ENCODE results near the gene ZBED5.
A peak's percentile ranks its signal among the peaks of the same experiment; 100 is the strongest.
"Not testable (repeated sequence)": the region's sequence is repeated elsewhere in the genome, so short reads cannot be mapped to it uniquely, and the experiment has no call there.

Gene ZBED5

DNA sequence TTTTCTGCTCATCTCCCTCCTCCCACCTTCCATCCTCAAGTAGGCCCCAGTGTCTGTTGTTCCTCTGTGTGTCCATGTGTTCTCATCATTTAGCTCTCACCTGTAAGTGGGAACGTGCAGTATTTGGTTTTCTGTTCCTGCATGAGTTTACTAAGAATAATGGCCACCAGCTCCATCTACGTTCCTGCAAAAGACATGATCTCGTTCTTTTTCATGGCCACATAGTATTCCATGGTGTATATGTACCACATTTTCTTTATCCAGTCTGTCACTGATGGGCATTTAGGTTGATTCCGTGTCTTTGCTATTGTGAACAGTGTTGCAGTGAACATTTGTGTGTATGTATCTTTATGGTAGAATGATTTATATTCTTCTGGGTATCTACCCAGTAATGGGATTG, 21.0 kb downstream of the ZBED5 start:
- DNase-seq, result not testable (repeated sequence)

DNA sequence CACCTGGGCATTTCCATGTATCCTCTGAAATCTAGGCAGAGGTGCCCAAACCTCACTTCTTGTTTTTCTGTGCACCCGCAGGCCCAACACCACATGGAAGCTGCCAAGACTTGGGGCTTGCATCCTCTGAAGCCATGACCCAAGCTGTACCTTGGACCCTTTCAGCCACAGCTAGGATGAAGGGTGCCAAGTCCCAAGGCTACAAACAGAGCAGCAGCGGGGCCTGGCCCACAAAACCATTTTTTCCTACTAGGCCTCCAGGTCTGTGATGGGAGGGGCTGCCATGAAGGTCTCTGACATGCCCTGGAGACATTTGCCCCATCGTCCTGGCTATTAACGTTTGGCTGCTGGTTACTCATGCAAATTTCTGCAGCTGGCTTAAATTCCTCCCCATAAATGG, 28.7 kb downstream of the ZBED5 start:
- DNase-seq, result no peak

DNA sequence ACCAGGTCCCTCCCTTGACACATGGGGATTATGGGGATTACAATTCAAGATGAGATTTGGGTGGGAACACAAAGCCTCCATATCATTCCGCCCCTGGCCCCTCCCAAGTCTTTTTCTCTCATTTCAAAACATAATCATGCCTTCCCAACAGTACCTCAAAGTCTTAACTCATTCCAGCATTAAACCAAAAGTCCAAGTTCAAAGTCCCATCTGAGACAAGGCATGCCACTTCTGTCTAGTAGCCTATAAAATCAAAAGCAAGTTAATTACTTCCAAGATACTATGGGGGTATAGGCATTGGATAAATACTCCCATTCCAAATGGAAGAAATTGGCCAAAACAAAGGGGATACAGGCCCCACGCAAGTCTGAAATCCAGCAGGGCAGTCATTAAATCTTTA, 29.5 kb downstream of the ZBED5 start:
- DNase-seq, result no peak

DNA sequence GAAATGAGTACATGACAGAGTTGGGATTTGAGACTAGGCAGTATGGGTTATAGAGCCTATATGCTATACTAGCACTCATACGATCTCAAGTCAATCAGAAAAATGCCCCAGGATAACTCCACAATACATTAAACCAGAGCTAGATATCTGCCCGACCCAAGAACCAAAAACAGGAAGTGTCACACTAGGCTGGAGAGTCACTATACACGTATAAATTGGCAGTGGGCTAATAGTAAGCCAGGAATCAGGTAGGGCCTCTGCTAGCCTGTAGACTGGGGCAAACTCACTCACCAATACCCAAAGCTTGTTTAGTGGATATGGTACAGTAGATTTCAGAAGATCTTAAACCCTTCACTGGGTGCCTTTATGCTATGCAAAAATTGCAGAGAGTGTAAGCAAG, 33.0 kb downstream of the ZBED5 start:
- no peak for DNase-seq

DNA sequence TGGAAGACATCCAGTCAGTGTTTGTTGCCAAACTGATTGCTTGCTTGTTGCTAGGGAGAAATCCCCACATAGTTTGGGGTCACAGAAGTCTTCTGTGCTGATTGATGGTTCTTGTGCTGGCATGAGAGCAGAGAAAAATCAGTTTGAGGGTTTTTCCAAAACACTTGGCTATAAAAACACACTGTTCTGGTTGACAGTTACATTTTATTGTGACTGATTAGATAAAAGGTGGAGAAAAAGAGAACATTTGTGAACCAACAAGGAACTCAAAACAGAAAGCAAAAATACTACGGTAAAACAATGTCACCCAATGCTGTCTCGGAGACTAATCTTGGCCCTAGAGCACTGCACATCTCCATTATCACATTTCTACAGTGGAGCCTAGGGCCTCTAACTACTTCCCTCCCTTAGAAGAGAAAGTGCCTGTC, 34.7 kb downstream of the ZBED5 start:
- DNase-seq, result no peak

DNA sequence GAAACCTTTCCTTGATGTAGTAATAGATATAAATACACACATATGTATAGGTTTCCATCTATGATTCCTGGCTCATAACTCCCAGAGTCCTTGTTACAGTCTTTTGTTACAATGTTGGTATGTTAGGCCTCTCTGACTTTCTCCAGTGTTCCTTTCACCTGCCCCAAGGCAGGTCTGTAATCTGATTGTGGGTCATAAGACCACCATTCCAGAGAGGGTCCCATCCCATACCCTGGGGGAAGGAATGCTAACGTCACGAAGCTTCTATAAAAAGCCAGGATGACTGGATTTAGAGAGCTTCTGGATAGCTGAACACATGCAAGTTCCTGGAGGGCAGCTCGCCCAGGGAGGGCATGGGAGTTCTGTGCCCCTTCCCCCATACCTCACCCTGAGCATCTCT, 35.4 kb downstream of the ZBED5 start:
- not testable (repeated sequence) for DNase-seq

DNA sequence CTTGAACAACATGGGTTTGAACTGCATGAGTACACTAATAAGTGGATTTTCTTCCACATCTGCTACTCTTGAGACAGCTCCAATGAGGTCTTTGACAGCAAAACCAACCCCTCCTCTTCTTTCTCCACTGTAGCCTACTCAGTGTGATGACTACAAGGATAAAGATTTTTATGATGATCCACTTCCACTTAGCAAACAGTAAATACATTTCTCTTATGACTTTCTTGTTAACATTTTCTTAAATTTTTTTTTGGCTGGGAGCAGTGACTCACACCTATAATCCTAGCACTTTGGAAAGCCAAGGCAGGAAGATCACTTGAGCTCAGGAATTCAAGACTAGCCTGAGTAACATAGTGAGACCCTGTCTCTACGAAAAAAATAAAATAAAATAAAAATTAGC, 39.3 kb downstream of the ZBED5 start:
- no peak for DNase-seq

DNA sequence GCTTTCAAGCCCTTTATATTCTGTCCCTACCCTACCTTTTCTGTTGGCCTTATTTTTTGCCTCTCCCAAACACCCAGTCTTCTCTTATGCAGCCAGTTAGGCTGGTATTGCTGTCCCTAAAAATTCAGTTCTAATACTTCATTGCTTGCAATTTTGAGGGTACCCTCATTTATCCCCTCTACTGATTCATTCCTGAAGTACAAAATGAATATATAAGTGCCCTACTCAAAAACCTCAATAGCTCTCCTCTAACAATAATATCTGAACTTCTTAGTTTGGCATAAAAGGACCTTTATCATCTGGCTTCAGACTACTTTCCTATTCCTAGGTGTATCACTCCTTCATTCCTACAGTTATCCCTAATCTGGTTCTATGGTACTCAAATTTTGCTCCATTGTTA, 43.9 kb downstream of the ZBED5 start:
- no peak for DNase-seq

DNA sequence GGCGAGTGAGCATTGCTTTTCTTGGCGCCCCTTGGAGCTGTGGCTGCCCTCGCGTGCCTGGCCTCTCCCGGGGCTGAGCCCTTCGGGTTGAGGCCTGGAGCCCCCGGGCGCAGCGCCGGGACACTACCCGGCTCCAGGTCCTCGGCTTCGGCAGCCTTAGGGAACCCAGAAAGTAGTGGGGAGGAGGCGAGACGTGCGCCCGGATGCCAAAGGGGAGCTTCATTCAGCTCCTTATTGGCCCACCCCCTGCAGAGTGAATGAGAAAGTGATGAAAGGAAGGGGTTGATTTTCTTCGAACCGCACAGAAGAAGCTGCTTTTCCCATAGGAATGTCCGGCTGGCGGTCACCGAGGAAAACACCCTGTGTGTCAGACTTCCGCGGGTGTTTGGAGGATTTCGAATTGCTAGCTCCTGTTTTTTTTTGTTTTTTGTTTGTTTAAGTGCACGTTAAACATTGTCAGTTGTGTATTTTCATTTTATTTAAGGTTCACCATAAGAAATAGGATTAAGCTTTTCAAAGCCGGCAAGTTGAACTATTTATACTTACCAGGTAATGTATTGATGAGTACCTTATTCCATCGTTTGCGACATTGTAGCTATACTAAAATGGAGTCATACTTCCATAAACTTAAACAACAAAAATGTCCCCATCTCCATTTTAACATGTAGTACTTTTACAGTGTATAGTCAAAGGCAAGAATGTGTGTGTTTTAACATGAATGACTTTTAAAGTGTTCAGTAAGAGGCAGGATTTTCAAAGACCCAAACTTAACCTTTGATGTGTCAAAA, 48.3 kb downstream of the ZBED5 start:
- no peak for DNase-seq

DNA sequence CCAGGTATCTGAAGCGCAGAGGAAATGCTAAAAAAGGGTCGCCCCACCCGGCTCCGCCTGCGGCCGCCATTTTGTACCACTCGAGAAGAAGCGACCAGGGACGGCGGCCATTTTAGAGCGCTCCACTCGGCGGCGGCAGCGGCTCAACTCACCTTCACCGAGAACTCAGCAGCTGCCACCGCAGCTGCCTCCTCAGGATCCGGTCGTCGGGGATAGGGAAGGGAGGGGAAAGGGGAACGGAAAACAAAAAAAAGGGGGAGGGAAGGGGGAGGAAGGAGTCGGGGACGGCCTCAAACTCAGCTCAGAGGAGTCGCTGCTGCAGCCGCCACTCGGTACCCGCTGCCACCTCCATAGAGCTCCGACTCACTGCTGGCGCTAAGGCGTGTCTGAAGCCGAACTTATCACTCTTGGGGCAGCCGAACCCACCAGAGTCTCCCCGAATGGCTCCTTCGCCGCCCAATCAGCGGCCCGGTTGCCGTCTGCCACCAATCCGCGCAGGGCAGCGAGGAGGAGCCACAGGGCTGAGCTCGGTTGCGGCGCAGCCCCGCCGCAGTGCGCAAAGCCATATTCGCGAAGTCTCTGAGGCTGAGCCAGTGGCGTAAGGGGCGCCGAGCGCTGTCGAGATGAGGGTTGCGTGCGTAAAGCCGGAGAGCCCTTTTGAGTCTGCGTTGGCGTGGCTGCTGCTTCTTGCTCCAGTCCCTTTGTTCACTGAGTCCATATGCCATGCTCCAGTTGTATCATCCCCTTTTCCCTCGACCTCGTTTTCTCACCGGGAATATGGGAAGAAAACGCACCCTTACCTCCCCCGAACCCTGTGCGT, 49.1 kb downstream of the ZBED5 start, which contains the start of gene EIF4G2:
Gene EIF4G2 (minus strand): TSS at position 374 of the 820 bp plus-strand sequence.
- DNase-seq, result peak; percentile 99

DNA sequence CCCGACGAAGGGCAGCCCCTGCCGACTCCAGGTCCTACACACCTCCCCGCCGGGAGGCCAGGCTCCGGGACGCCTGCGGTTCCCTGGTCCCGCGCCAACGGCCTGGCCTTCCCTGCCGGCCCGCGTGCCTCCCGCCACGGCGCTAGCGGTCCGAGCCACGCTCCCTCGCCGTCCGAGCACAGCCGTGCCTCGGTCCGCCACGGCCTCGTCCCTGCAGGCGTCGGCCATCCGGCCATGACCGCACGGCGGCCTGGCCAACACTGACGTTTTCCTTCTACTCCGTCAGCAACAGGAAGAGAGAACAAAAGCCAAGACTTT, 49.7 kb downstream of the ZBED5 start:
- DNase-seq, result no peak

DNA sequence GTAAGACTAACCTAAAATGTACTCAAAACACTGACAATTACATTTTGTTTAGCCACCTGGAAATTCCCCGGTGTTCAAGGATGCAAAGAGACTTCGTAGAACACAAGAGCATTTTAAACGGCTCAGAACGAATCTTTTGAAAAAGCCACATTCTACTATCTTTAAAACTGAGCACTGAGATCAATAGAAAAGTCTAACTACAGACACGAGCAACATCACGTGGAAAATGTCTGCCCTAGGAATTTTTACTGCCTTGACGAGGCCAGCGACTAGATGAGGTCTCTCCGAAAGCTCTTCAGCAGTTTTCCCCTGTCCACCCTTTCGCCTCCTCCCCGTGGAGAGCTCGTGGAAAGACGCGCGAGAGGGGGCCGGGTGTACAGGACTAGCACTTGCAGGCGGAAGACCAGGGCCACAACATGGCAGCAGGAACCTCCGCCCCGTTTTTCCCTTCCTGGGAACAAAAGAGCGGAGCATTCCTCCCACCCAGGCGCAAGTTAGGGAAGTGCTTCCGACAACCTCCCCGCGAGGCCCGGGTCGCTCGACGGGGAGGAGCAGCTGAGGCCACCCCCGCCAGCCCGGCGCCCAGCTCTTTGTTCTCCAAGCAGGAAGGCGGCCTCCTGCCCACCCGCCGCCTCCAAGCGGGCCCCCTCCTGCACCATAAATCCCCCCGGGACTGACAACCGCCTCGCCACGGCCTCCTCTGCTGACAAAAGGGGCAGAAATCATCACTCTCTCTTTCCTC, 50.2 kb downstream of the ZBED5 start:
- peak; percentile 48 for DNase-seq

DNA sequence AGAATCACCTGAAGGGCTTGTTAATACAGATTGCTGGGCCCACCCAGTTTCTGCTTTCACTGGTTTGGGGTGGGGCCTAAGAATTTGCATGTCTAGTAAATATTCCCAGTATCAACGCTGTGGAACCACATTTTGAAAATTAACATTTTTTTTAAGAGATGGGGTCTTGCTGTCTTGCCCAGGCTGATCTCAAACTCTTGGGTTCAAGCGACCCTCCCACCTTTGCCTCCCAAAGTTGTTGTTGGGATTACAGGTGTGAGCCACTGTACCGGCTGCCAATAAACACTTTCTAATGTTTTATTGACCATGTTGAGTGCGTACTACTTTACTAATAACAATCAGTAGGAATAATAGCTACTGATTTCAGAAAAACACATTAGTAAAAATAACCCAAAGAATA, 51.6 kb downstream of the ZBED5 start:
- no peak for DNase-seq

DNA sequence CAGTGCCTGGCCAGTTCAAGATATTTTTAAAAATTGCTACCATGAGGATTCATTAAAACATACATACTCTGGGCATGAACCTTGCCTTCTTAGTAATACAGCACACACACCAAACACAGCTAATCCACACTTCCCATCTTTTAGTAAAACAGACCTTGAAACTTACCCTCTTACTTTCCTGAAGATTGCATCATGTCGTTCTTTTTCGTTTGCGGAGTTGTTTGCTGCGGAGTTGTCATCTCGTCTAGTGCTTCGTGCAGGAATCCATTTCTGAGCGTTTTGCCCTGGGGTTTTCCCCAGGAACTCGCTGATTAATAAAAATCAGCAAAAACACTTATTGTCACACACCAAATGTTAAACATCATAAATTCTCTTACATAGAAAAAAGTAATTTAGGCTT, 52.1 kb downstream of the ZBED5 start:
- no peak for DNase-seq

DNA sequence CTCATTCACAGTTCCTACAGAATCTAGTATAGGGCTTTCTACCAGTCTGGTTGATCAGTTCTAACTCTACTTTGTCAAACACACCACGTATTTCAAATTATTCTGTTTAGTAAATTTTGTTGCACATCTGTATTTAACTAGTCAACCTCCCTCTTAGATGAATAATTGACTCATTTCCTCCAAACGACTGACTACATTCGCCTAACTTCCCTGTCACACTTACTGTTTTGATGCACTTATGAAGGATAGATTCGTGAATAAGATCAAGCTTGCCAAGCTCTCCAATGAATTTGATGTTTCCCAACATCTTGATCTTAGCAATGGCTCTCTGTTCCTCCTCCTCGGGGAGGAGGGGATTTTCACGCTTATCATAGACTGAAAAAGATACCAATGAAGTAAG, 54.2 kb downstream of the ZBED5 start:
- DNase-seq, result no peak

All from NCI-H345 (cell line).